GM12878 (cell line): ENCODE measurements around the gene LINGO1. TPM values are rescaled to one million over a fixed set of nuclear protein-coding genes. Genes with fewer than 3 reads are reported as not detected.

Experiments used
- MTA3 ChIP-seq: IDR thresholded peaks from 2 replicates; pipeline ENCODE4 v1.6.1; 2012; ENCODE audit warnings: low read length, inconsistent platforms, borderline replicate concordance
- MYC ChIP-seq: IDR thresholded peaks from 2 replicates; pipeline ENCODE4 v1.6.1; 2011; ENCODE audit warnings: mild to moderate bottlenecking, low read length, moderate library complexity, inconsistent platforms; ENCODE audit not compliant: insufficient read depth, insufficient replicate concordance, insufficient read length, severe bottlenecking
- polyA plus RNA-seq, 11 experiments: library from polyadenylated mRNA; depleted of rRNA in 4 of 11; unstranded in 6 of 11; stranded (reverse) in 5 of 11; fragments of >200 nt; fragmentation: Nextera tagmentation in 4 of 11; fragmentation: Illumina TruSeq in 1 of 11; extraction: Ambion mirVana in 4 of 11; extraction: Trizol in 1 of 11; gene quantifications; 1 replicate in 1 of 11; 2 replicates in 10 of 11; pipeline versions ENCODE4 v1.2.1 to v1.2.3, GENCODE V29; 2011 to 2016; ENCODE audit warnings: inconsistent platforms in 2 of 11, missing spikeins in 2 of 11, low read depth in 1 of 11
- total RNA-seq, 4 experiments: library from RNA; depleted of rRNA in 3 of 4; stranded (reverse); fragments of >200 nt in 3 of 4; fragmentation: Illumina TruSeq in 1 of 4; extraction: Trizol in 1 of 4; gene quantifications; 2 replicates each; pipeline versions ENCODE4 v1.2.1 to v1.2.3, GENCODE V29; 2013 to 2021
- TF ChIP-seq, protein P1 (sequence below), 3 experiments: IDR thresholded peaks in 2 of 3; conservative IDR thresholded peaks in 1 of 3; 2 replicates each; pipeline ENCODE4 v1.5.1; 2011; ENCODE audit warnings: low read depth in 3 of 3, low read length in 3 of 3, mild to moderate bottlenecking in 3 of 3, control low read depth in 2 of 3, moderate library complexity in 2 of 3, inconsistent platforms in 1 of 3, mixed read lengths in 1 of 3; ENCODE audit not compliant: control insufficient read depth in 2 of 3, insufficient read depth in 1 of 3; ENCODE audit errors: extremely low read depth in 1 of 3
- TF ChIP-seq, protein P2 (sequence below): IDR thresholded peaks from 2 replicates; pipeline ENCODE4 v1.6.1; 2011; ENCODE audit warnings: low read depth, low read length, improper control_type of control experiment, borderline replicate concordance
- TF ChIP-seq, protein P3 (sequence below): IDR thresholded peaks from 2 replicates; pipeline ENCODE4 v1.6.1; 2011; ENCODE audit warnings: borderline replicate concordance, low read depth, mild to moderate bottlenecking, moderate library complexity, mixed read lengths, low read length; ENCODE audit not compliant: insufficient read depth; ENCODE audit errors: extremely low read length
- TF ChIP-seq, protein P4 (sequence below): fragments of 450-650 bp; IDR thresholded peaks from 2 replicates; pipeline ENCODE4 v1.6.1; 2017; ENCODE audit warnings: mild to moderate bottlenecking, low read depth, inconsistent platforms; ENCODE audit not compliant: poor library complexity, severe bottlenecking

Gene LINGO1
- total and polyA plus RNA-seq, 10 of the 15 experiments (the other 5 are each of a cell fraction or from before 2014, with no cell fraction given) = 0.04 to 3.9 (median 0.17) TPM; not detected in 6

- TF ChIP-seq, protein P1, sequence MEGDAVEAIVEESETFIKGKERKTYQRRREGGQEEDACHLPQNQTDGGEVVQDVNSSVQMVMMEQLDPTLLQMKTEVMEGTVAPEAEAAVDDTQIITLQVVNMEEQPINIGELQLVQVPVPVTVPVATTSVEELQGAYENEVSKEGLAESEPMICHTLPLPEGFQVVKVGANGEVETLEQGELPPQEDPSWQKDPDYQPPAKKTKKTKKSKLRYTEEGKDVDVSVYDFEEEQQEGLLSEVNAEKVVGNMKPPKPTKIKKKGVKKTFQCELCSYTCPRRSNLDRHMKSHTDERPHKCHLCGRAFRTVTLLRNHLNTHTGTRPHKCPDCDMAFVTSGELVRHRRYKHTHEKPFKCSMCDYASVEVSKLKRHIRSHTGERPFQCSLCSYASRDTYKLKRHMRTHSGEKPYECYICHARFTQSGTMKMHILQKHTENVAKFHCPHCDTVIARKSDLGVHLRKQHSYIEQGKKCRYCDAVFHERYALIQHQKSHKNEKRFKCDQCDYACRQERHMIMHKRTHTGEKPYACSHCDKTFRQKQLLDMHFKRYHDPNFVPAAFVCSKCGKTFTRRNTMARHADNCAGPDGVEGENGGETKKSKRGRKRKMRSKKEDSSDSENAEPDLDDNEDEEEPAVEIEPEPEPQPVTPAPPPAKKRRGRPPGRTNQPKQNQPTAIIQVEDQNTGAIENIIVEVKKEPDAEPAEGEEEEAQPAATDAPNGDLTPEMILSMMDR (IDR thresholded peaks at IDR 0.05 in 2 of 3, conservative IDR thresholded peaks at IDR 0.05 in 1 of 3; ENCODE audit: control insufficient read depth in 2 of 3, extremely low read depth in 1 of 3, insufficient read depth in 1 of 3, low read depth in 3 of 3, low read length in 3 of 3) = no peak
- TF ChIP-seq MYC = no peak
- TF ChIP-seq, protein P2, sequence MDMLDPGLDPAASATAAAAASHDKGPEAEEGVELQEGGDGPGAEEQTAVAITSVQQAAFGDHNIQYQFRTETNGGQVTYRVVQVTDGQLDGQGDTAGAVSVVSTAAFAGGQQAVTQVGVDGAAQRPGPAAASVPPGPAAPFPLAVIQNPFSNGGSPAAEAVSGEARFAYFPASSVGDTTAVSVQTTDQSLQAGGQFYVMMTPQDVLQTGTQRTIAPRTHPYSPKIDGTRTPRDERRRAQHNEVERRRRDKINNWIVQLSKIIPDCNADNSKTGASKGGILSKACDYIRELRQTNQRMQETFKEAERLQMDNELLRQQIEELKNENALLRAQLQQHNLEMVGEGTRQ = no peak
- TF ChIP-seq, protein P3, sequence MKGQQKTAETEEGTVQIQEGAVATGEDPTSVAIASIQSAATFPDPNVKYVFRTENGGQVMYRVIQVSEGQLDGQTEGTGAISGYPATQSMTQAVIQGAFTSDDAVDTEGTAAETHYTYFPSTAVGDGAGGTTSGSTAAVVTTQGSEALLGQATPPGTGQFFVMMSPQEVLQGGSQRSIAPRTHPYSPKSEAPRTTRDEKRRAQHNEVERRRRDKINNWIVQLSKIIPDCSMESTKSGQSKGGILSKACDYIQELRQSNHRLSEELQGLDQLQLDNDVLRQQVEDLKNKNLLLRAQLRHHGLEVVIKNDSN = no peak
- no peak for TF ChIP-seq MTA3
- TF ChIP-seq, protein P4, sequence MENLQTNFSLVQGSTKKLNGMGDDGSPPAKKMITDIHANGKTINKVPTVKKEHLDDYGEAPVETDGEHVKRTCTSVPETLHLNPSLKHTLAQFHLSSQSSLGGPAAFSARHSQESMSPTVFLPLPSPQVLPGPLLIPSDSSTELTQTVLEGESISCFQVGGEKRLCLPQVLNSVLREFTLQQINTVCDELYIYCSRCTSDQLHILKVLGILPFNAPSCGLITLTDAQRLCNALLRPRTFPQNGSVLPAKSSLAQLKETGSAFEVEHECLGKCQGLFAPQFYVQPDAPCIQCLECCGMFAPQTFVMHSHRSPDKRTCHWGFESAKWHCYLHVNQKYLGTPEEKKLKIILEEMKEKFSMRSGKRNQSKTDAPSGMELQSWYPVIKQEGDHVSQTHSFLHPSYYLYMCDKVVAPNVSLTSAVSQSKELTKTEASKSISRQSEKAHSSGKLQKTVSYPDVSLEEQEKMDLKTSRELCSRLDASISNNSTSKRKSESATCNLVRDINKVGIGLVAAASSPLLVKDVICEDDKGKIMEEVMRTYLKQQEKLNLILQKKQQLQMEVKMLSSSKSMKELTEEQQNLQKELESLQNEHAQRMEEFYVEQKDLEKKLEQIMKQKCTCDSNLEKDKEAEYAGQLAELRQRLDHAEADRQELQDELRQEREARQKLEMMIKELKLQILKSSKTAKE = no peak
- TF ChIP-seq, all 136 proteins: peak for 0
Measured at GRCh38 chr15:77571741-77572140, 61.0 kb downstream of the LINGO1 start (continued).
